A549 (cell line): Measurements from ENCODE around the gene ZNF618. TPM values are rescaled to one million over a fixed set of nuclear protein-coding genes. Genes with fewer than 3 reads are reported as not detected.

ENCODE experiments used
- ATAC-seq, 2 experiments: fragments of 200-7000 bp in 1 of 2; fragments of >200 bp in 1 of 2; cut with Nextera tagmentation in 1 of 2; cut with Tn5 transposase in 1 of 2; 3 replicates each; pipeline versions ENCODE4 v1.8.0 to v1.9.1; 2018 to 2020; ENCODE audit warnings: mild to moderate bottlenecking in 1 of 2, moderate library complexity in 1 of 2
- CTCF ChIA-PET: fragments of 300-600 bp; sonication (Branson Sonifier 250); formaldehyde crosslinking; extraction: SDS; loops from one replicate; lab custom pipeline; 2021; ENCODE audit warnings: antibody characterized with exemption, inconsistent platforms; lab: Yijun Ruan, JAX
- POLR2A ChIA-PET: fragments of 350-600 bp; formaldehyde crosslinking; extraction: SDS; loops from one replicate; lab custom pipeline; 2021; ENCODE audit warnings: antibody characterized with exemption, inconsistent platforms; lab: Yijun Ruan, JAX
- DNase-seq, 2 experiments: peaks; one replicate each; pipeline versions ENCODE4 v3.0.0 to v3.0.0-alpha.2; 2011 to 2016; ENCODE audit warnings: low read depth in 1 of 2, low spot score in 1 of 2
- FAIRE-seq: peaks from 2 replicates; lab custom pipeline; 2011; peaks lifted over from hg19 to GRCh38; lab: Jason Lieb, UNC
- H3K27ac ChIP-seq, 2 experiments: fragments of >200 bp; sonication (Bioruptor Twin); formaldehyde crosslinking; 3 replicates each; pipeline ENCODE4 v1.5.1; 2016 to 2017
- H3K4me1 ChIP-seq: fragments of >200 bp; sonication (Bioruptor Twin); formaldehyde crosslinking; 3 replicates; pipeline ENCODE4 v1.6.1; 2016
- H3K4me2 ChIP-seq: fragments of >200 bp; sonication (Bioruptor Twin); formaldehyde crosslinking; 3 replicates; pipeline ENCODE4 v1.6.1; 2016
- H3K4me3 ChIP-seq: fragments of >200 bp; sonication (Bioruptor Twin); formaldehyde crosslinking; 3 replicates; pipeline ENCODE4 v1.5.1; 2016
- H3K9me3 ChIP-seq: fragments of >200 bp; sonication (Bioruptor Twin); formaldehyde crosslinking; 3 replicates; pipeline ENCODE4 v1.6.1; 2016
- ATOH8 ChIP-seq: fragments of 250-450 bp; sonication (Bioruptor Pico); IDR thresholded peaks from 2 replicates; pipeline ENCODE4 v1.5.0; 2020; ENCODE audit warnings: low read depth, mild to moderate bottlenecking, moderate library complexity
- CBX8 ChIP-seq: fragments of 200-600 bp; sonication (generic); IDR thresholded peaks from 2 replicates; pipeline ENCODE4 v1.6.1; 2016
- CHD2 ChIP-seq: fragments of 150-350 bp; IDR thresholded peaks from 2 replicates; pipeline ENCODE4 v1.6.1; 2014; ENCODE audit warnings: low read length; ENCODE audit not compliant: partially characterized antibody
- EHF ChIP-seq: fragments of 250-450 bp; sonication (Bioruptor Pico); IDR thresholded peaks from 2 replicates; pipeline ENCODE4 v1.5.0; 2020; ENCODE audit warnings: mild to moderate bottlenecking
- EHMT2 ChIP-seq: fragments of 200-600 bp; sonication (generic); IDR thresholded peaks from 2 replicates; pipeline ENCODE4 v1.6.1; 2016; ENCODE audit warnings: antibody characterized with exemption, low read depth, mild to moderate bottlenecking, moderate library complexity
- ELK1 ChIP-seq: fragments of 150-350 bp; IDR thresholded peaks from 2 replicates; pipeline ENCODE4 v1.6.1; 2014; ENCODE audit warnings: low read depth, mild to moderate bottlenecking, low read length
- FOSB ChIP-seq: fragments of 250-450 bp; sonication (Bioruptor Pico); IDR thresholded peaks from 2 replicates; pipeline ENCODE4 v1.5.0; 2020; ENCODE audit warnings: mild to moderate bottlenecking, moderate library complexity
- FOXS1 ChIP-seq: fragments of 250-450 bp; sonication (Bioruptor Pico); IDR thresholded peaks from 2 replicates; pipeline ENCODE4 v1.5.0; 2020; ENCODE audit warnings: mild to moderate bottlenecking, moderate library complexity
- HDAC2 ChIP-seq: fragments of 200-600 bp; sonication (generic); IDR thresholded peaks from 2 replicates; pipeline ENCODE4 v1.6.1; 2016
- HEYL ChIP-seq: fragments of 250-450 bp; sonication (Bioruptor Pico); IDR thresholded peaks from 2 replicates; pipeline ENCODE4 v1.8.0; 2021; ENCODE audit warnings: mild to moderate bottlenecking, moderate library complexity
- HOXA7 ChIP-seq: fragments of 250-450 bp; sonication (Bioruptor Pico); IDR thresholded peaks from 2 replicates; pipeline ENCODE4 v1.5.0; 2020; ENCODE audit warnings: mild to moderate bottlenecking, moderate library complexity
- HOXB5 ChIP-seq: fragments of 250-450 bp; sonication (Bioruptor Pico); IDR thresholded peaks from 2 replicates; pipeline ENCODE4 v1.5.0; 2020; ENCODE audit warnings: mild to moderate bottlenecking, moderate library complexity
- JUN ChIP-seq, 2 experiments: fragments of >200 bp; sonication (Bioruptor Twin); formaldehyde crosslinking; IDR thresholded peaks; 2 replicates in 1 of 2; 3 replicates in 1 of 2; pipeline ENCODE4 v1.6.1; 2016 to 2017
- KDM1A ChIP-seq: fragments of 200-600 bp; sonication (generic); IDR thresholded peaks from 2 replicates; pipeline ENCODE4 v1.6.1; 2016; ENCODE audit warnings: low read depth, mild to moderate bottlenecking
- KDM5A ChIP-seq: fragments of 200-600 bp; sonication (generic); IDR thresholded peaks from 2 replicates; pipeline ENCODE4 v1.6.1; 2016; ENCODE audit warnings: antibody characterized with exemption, mild to moderate bottlenecking
- MAZ ChIP-seq: fragments of 150-350 bp; IDR thresholded peaks from 2 replicates; pipeline ENCODE4 v1.6.1; 2014; ENCODE audit warnings: antibody characterized with exemption, low read depth, low read length, borderline replicate concordance
- NFE2L2 ChIP-seq: fragments of 150-350 bp; conservative IDR thresholded peaks from 2 replicates; pipeline ENCODE4 v1.6.1; 2014; ENCODE audit warnings: low read length
- PHF8 ChIP-seq: fragments of 200-600 bp; sonication (generic); IDR thresholded peaks from 2 replicates; pipeline ENCODE4 v1.6.1; 2016; ENCODE audit warnings: low read depth, mild to moderate bottlenecking, antibody characterized with exemption, moderate library complexity, borderline replicate concordance
- POLR2A ChIP-seq: IDR thresholded peaks from 2 replicates; pipeline ENCODE4 v1.6.1; 2012; ENCODE audit warnings: mild to moderate bottlenecking, low read length
- RAD21 ChIP-seq, 2 experiments: fragments of >200 bp in 1 of 2; sonication (Bioruptor Twin) in 1 of 2; formaldehyde crosslinking in 1 of 2; IDR thresholded peaks in 1 of 2; conservative IDR thresholded peaks in 1 of 2; 2 replicates in 1 of 2; 3 replicates in 1 of 2; pipeline ENCODE4 v1.6.1; 2012 to 2018; ENCODE audit warnings: inconsistent platforms in 1 of 2
- RARB ChIP-seq: fragments of 250-450 bp; sonication (Bioruptor Pico); IDR thresholded peaks from 2 replicates; pipeline ENCODE4 v1.8.0; 2021; ENCODE audit warnings: mild to moderate bottlenecking, moderate library complexity
- RCOR1 ChIP-seq: fragments of 150-350 bp; IDR thresholded peaks from 2 replicates; pipeline ENCODE4 v1.6.1; 2014; ENCODE audit warnings: antibody characterized with exemption, low read length, low read depth
- SMC3 ChIP-seq: fragments of >200 bp; sonication (Bioruptor Twin); formaldehyde crosslinking; IDR thresholded peaks from 3 replicates; pipeline ENCODE4 v1.6.1; 2018; ENCODE audit warnings: inconsistent platforms
- SREBF2 ChIP-seq: fragments of 450-650 bp; IDR thresholded peaks from 2 replicates; pipeline ENCODE4 v1.6.1; 2014; ENCODE audit warnings: mild to moderate bottlenecking, moderate library complexity
- TFCP2L1 ChIP-seq: fragments of 250-450 bp; sonication (Bioruptor Pico); IDR thresholded peaks from 2 replicates; pipeline ENCODE4 v1.5.0; 2021; ENCODE audit warnings: mild to moderate bottlenecking
- TP53 ChIP-seq: fragments of 250-450 bp; sonication (Bioruptor Pico); IDR thresholded peaks from 2 replicates; pipeline ENCODE4 v1.5.0; 2021; ENCODE audit warnings: mild to moderate bottlenecking, moderate library complexity
- ZC3H11A ChIP-seq: fragments of 450-650 bp; IDR thresholded peaks from 2 replicates; pipeline ENCODE4 v1.6.1; 2014; ENCODE audit warnings: antibody characterized with exemption, mild to moderate bottlenecking
- ZFP36 ChIP-seq: fragments of 450-650 bp; IDR thresholded peaks from 2 replicates; pipeline ENCODE4 v1.6.1; 2014; ENCODE audit warnings: borderline replicate concordance; ENCODE audit not compliant: partially characterized antibody
- ZNF302 ChIP-seq: fragments of 250-450 bp; sonication (Bioruptor Pico); IDR thresholded peaks from 2 replicates; pipeline ENCODE4 v1.9.0; 2021; ENCODE audit warnings: inconsistent platforms, mild to moderate bottlenecking, moderate library complexity
- WGBS: methylation state at CpG from one replicate; pipeline ENCODE4 v1.1.6; 2017; ENCODE audit errors: missing lambda C conversion rate; 5-methylcytosine and 5-hydroxymethylcytosine counted together
- polyA plus RNA-seq, 4 experiments: library from polyadenylated mRNA; depleted of rRNA in 3 of 4; stranded (reverse); fragments of >200 nt; fragmentation: RNase III in 1 of 4; extraction: RNeasy Plus Mini Kit Qiagen cat#74134 plus additional on column Dnase treatment in 1 of 4; gene quantifications; 2 replicates in 3 of 4; 3 replicates in 1 of 4; pipeline ENCODE4 v1.2.3, GENCODE V29; 2011 to 2017

ZNF618 gene
- polyA plus RNA-seq, 2 of the 4 experiments (the other 2 are of a cell fraction): 9.0 to 10.0 TPM

DNA sequence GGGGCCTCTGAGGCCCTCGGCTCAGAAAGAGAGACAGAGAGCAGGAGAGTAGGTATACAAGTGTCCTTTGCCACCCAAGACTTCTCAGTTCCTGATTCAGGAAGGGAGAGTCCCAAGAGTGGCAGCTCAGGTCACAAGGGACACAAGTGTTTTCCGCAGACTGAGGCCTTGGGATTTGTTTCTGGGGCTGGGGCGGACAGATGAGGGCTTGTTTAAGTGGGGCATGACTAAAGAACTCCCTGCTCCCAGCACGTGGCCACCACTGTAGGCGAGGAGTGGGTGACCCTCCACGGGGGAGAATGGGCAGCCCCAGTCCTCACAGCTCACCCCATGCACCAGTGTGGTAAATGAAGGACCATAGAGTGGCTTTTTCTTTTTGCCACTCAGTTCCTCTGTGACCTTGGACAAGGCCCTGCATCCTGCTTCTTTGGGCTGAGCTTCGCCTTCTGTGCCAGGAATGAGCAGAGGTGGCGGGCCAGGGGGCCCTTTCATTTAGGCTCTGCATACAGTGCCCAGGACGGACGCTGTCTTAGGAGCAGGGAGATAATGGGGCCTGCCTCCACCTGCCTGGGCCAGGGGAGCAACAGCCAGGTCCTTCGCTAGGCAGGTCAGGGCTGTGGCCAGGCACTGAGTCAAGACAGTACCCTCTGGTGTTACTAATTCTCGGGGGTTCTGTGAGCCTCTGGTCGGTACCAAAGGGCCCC is 151.2 kb downstream of the ZNF618 start:
- Histone ChIP-seq H3K4me1 (no peaks in the 10 kb centered on the region), H3K4me3 (no peak overlapping the region), H3K27ac (no peak overlapping the region), H3K9me3 (peaks cover 21% of the 10 kb centered on the region), H3K4me2 (no peak overlapping the region)
- POLR2A ChIA-PET: no interaction called here
- no peak for ATAC-seq
- WGBS: 88% methylated on average over 13 of the region's 13 CpGs
- no peak for TF ChIP-seq RAD21 (conservative IDR thresholded peaks at IDR 0.05 in 1 of 2, IDR thresholded peaks at IDR 0.05 in 1 of 2)
- no peak for TF ChIP-seq PHF8
- TF ChIP-seq SMC3: no peak
- no peak for TF ChIP-seq ZFP36
- no peak for TF ChIP-seq TFCP2L1 (CRISPR knock-in tag)
- no peak for TF ChIP-seq HOXA7 (CRISPR knock-in tag)
- no peak for TF ChIP-seq NFE2L2
- DNase-seq: no peak
- CTCF ChIA-PET: interaction anchor here (0.5 to 1.9 kb wide), 2 partner anchors 13 to 32 kb away, joined by 3 to 4 read pairs; no protein-coding TSS in a partner anchor
- FAIRE-seq: no peak

DNA sequence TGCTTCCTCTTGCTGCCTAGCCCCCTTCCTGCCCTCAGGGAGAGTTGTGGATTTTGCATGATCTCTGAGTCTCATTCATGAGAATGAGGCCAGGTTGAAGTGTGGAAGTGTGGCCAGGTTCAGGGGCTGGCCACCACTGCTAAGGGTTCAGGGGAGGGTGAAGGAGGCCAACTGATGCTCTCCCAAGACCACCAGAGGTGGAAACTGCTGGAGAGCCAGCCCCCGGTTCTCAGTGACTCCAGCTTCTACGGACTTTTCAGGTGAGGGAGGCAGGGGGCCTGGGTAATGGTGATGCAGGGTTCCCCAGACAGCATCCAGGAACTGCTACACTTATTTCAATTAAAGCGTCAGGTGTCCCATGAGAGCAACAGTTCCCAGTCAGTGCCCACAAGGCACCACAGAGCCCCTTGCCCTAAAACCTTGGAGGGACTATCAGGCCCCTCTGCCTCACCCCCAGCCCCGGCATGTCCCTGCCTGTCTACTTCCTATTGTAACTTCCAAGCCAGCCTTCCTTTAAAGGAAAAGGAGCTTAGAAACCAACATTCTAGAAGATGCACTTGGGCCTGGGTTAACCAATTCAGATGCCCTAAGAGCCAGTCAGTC is 151.9 kb downstream of the ZNF618 start:
- Histone ChIP-seq H3K4me2 (no peak overlapping the region), H3K4me3 (no peak overlapping the region), H3K4me1 (no peaks in the 10 kb centered on the region), H3K9me3 (peaks cover 15% of the 10 kb centered on the region; the same call in 2 of the 3 replicates), H3K27ac (no peak overlapping the region)
- FAIRE-seq: no peak
- ChIA-PET CTCF (interaction anchor here (0.5 to 1.9 kb wide), 3 partner anchors 10 to 33 kb away, joined by 3 to 4 read pairs (median 3); no protein-coding TSS in a partner anchor), POLR2A (no interaction called here)
- DNase-seq: no peak
- no peak for ATAC-seq
- no peak for TF ChIP-seq ATOH8
- no peak for TF ChIP-seq ZNF302 (CRISPR knock-in tag)
- no peak for TF ChIP-seq MAZ
- TF ChIP-seq ELK1: no peak
- TF ChIP-seq RCOR1: no peak
- no peak for TF ChIP-seq CHD2
- TF ChIP-seq KDM5A: no peak
- no peak for TF ChIP-seq FOXS1 (CRISPR knock-in tag)
- no peak for TF ChIP-seq HOXB5
- TF ChIP-seq HOXA7 (CRISPR knock-in tag): no peak
- no peak for TF ChIP-seq EHMT2
- no peak for TF ChIP-seq FOSB (CRISPR knock-in tag)
- TF ChIP-seq KDM1A: no peak
- no peak for TF ChIP-seq ZC3H11A
- no peak for TF ChIP-seq HDAC2
- 89% methylated on average over 4 of the region's 4 CpGs for WGBS

- Histone ChIP-seq H3K9me3 (peaks cover 9% of the 10 kb centered on the region; the same call in 2 of the 3 replicates), H3K27ac (no peak overlapping the region), H3K4me1 (no peaks in the 10 kb centered on the region), H3K4me3 (no peak overlapping the region), H3K4me2 (no peak overlapping the region)
- ChIA-PET CTCF (interaction anchor here (1.1 kb wide), 1 partner anchor 11 kb away, joined by 3 read pairs; no protein-coding TSS in a partner anchor), POLR2A (no interaction called here)
- TF ChIP-seq HEYL (CRISPR knock-in tag) (no peak), RARB (CRISPR knock-in tag) (no peak), CBX8 (no peak), JUN (IDR thresholded peaks at IDR 0.05) (no peak), EHF (CRISPR knock-in tag) (no peak), RCOR1 (no peak), ZFP36 (no peak), TP53 (no peak), POLR2A (no peak), ELK1 (no peak), SREBF2 (no peak), FOXS1 (CRISPR knock-in tag) (no peak)
- WGBS: 96% methylated on average over 20 of the region's 22 CpGs
- DNase-seq: no peak
- no peak for ATAC-seq
- no peak for FAIRE-seq
Measured at GRCh38 chr9:114028646-114029045, 152.5 kb downstream of the ZNF618 start.
